WTC11 (cell line): ENCODE results near the gene DCD. TPM values are rescaled to one million over a fixed set of nuclear protein-coding genes. Genes with fewer than 3 reads are reported as not detected.

Experiments used
- ATAC-seq: fragments of 200-7000 bp; cut with Tn5 transposase; 2 replicates; pipeline ENCODE4 v1.10.0; 2021; ENCODE audit warnings: mild to moderate bottlenecking, moderate library complexity
- CTCF ChIA-PET: fragments of 300-600 bp; sonication (Branson Sonifier 250); formaldehyde crosslinking; loops from one replicate; lab custom pipeline; 2021; ENCODE audit warnings: antibody characterized with exemption; lab: Charles Lee
- POLR2A ChIA-PET: fragments of 350-600 bp; sonication (Branson Sonifier 250); formaldehyde crosslinking; loops from one replicate; lab custom pipeline; 2021; ENCODE audit warnings: antibody characterized with exemption; lab: Charles Lee
- DNase-seq: peaks from one replicate; pipeline ENCODE4 v3.0.0; 2021; ENCODE audit warnings: low spot score
- H3K27ac Mint-ChIP-seq: 2 replicates; pipeline ENCODE4 v1.8.0; 2021; ENCODE audit warnings: mixed read lengths
- H3K27me3 Mint-ChIP-seq: 2 replicates; pipeline ENCODE4 v1.8.0; 2021; ENCODE audit warnings: low read depth, mild to moderate bottlenecking, moderate library complexity, mixed read lengths
- H3K36me3 Mint-ChIP-seq: 2 replicates; pipeline ENCODE4 v1.8.0; 2021; ENCODE audit warnings: mixed read lengths
- H3K4me1 Mint-ChIP-seq: 2 replicates; pipeline ENCODE4 v1.8.0; 2022; ENCODE audit warnings: mixed read lengths
- H3K4me3 Mint-ChIP-seq: 2 replicates; pipeline ENCODE4 v1.8.0; 2021; ENCODE audit warnings: mild to moderate bottlenecking, moderate library complexity, mixed read lengths
- H3K9me3 Mint-ChIP-seq: 2 replicates; pipeline ENCODE4 v1.8.0; 2021; ENCODE audit warnings: mixed read lengths
- AFF4 ChIP-seq: sonication (generic); formaldehyde crosslinking; IDR thresholded peaks from 2 replicates; pipeline ENCODE4 v1.8.1; 2023; ENCODE audit warnings: mild to moderate bottlenecking, missing genetic modification reagents, borderline replicate concordance
- FOXP1 ChIP-seq: sonication (generic); formaldehyde crosslinking; IDR thresholded peaks from 2 replicates; pipeline ENCODE4 v1.8.0; 2022; ENCODE audit warnings: missing genetic modification reagents, mild to moderate bottlenecking, moderate library complexity, borderline replicate concordance
- GTF2I ChIP-seq: fragments of 250-450 bp; sonication (Bioruptor Pico); conservative IDR thresholded peaks from 2 replicates; pipeline ENCODE4 v1.4.0; 2021; ENCODE audit warnings: mild to moderate bottlenecking
- NFE2L1 ChIP-seq: sonication (generic); formaldehyde crosslinking; IDR thresholded peaks from 2 replicates; pipeline ENCODE4 v1.8.1; 2023; ENCODE audit warnings: missing genetic modification reagents
- SMAD3 ChIP-seq: sonication (generic); formaldehyde crosslinking; IDR thresholded peaks from 2 replicates; pipeline ENCODE4 v1.8.0; 2022; ENCODE audit warnings: missing genetic modification reagents, mild to moderate bottlenecking, borderline replicate concordance
- SP1 ChIP-seq: sonication (generic); formaldehyde crosslinking; conservative IDR thresholded peaks from 2 replicates; pipeline ENCODE4 v1.8.1; 2022; ENCODE audit warnings: missing genetic modification reagents
- TEAD1 ChIP-seq: sonication (generic); formaldehyde crosslinking; IDR thresholded peaks from 2 replicates; pipeline ENCODE4 v1.8.0; 2022; ENCODE audit warnings: mild to moderate bottlenecking, missing genetic modification reagents
- TEAD4 ChIP-seq: sonication (generic); formaldehyde crosslinking; IDR thresholded peaks from 2 replicates; pipeline ENCODE4 v1.8.0; 2022; ENCODE audit warnings: mild to moderate bottlenecking, missing genetic modification reagents
- TP53 ChIP-seq: sonication (generic); formaldehyde crosslinking; IDR thresholded peaks from 2 replicates; pipeline ENCODE4 v1.8.1; 2023; ENCODE audit warnings: mild to moderate bottlenecking, missing genetic modification reagents
- ZNF317 ChIP-seq: sonication (generic); formaldehyde crosslinking; IDR thresholded peaks from 2 replicates; pipeline ENCODE4 v1.8.1; 2023; ENCODE audit warnings: low read depth, mild to moderate bottlenecking, moderate library complexity, missing genetic modification reagents, borderline replicate concordance
- ZNF416 ChIP-seq: fragments of 250-450 bp; sonication (Bioruptor Pico); IDR thresholded peaks from 2 replicates; pipeline ENCODE4 v1.9.0; 2021; ENCODE audit warnings: mild to moderate bottlenecking, inconsistent platforms
- ZNF671 ChIP-seq: fragments of 250-450 bp; sonication (Bioruptor Pico); IDR thresholded peaks from 2 replicates; pipeline ENCODE4 v1.8.0; 2021; ENCODE audit warnings: mild to moderate bottlenecking
- ZSCAN18 ChIP-seq: fragments of 250-450 bp; sonication (Bioruptor Pico); IDR thresholded peaks from 2 replicates; pipeline ENCODE4 v2.1.2; 2022; ENCODE audit warnings: mild to moderate bottlenecking, moderate library complexity
- total RNA-seq: library from RNA; stranded (reverse); gene quantifications from 3 replicates; pipeline ENCODE4 v1.2.3, GENCODE V29; 2021
- TF ChIP-seq, protein P1 (sequence below): sonication (generic); formaldehyde crosslinking; IDR thresholded peaks from 2 replicates; pipeline ENCODE4 v1.8.0; 2023; ENCODE audit warnings: missing genetic modification reagents, mild to moderate bottlenecking, borderline replicate concordance
- TF ChIP-seq, protein P2 (sequence below): sonication (generic); formaldehyde crosslinking; IDR thresholded peaks from 2 replicates; pipeline ENCODE4 v1.8.1; 2022; ENCODE audit warnings: low read depth, mild to moderate bottlenecking, moderate library complexity, missing genetic modification reagents, borderline replicate concordance
- TF ChIP-seq, protein P3 (sequence below): sonication (generic); formaldehyde crosslinking; IDR thresholded peaks from 2 replicates; pipeline ENCODE4 v1.8.1; 2023; ENCODE audit warnings: mild to moderate bottlenecking, missing genetic modification reagents, moderate library complexity
- TF ChIP-seq, protein P4 (sequence below): sonication (generic); formaldehyde crosslinking; IDR thresholded peaks from 2 replicates; pipeline ENCODE4 v1.8.1; 2023; ENCODE audit warnings: mild to moderate bottlenecking, missing genetic modification reagents, moderate library complexity
- TF ChIP-seq, protein P5 (sequence below): fragments of 250-450 bp; sonication (Bioruptor Pico); IDR thresholded peaks from 2 replicates; pipeline ENCODE4 v1.9.0; 2021; ENCODE audit warnings: mild to moderate bottlenecking, borderline replicate concordance

The DCD gene
- total RNA-seq, 1 experiment from 2014 or later = not detected

DNA sequence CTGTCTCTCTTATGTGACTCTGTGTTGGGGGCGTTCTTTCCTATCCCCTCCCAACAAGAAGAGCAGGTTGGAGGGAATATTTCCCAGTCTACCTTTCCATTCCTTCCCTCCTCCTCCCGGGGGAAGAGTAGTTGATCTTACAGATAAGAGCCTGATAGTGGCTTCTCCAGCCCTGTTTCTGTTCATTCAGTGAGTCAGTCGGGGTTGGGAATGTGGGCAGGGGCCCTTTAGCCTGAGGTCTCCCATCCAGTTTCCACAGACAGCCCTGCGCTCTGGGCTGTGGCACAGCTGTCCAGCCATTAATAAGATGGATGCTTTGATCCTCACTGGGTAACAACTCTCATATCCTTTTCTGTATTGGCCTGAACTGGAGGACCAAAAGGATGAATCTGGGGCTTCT, 41.6 kb downstream of the DCD start:
- Mint-ChIP-seq H3K27ac (no peak overlapping the region), H3K4me1 (peaks cover 4% of the 10 kb centered on the region; the same call in 1 of the 2 replicates), H3K36me3 (no peaks in the 10 kb centered on the region), H3K4me3 (no peak overlapping the region), H3K9me3 (no peaks in the 10 kb centered on the region), H3K27me3 (peaks cover 55% of the 10 kb centered on the region)
- POLR2A ChIA-PET = no interaction called here
- ATAC-seq = no peak
- CTCF ChIA-PET = interaction anchor here (0.8 to 2.3 kb wide), 7 partner anchors 10 to 80 kb away, joined by 3 to 12 read pairs (median 4); partner anchors contain the start of gene PDE1B
- no peak for DNase-seq
- TF ChIP-seq, protein P1, sequence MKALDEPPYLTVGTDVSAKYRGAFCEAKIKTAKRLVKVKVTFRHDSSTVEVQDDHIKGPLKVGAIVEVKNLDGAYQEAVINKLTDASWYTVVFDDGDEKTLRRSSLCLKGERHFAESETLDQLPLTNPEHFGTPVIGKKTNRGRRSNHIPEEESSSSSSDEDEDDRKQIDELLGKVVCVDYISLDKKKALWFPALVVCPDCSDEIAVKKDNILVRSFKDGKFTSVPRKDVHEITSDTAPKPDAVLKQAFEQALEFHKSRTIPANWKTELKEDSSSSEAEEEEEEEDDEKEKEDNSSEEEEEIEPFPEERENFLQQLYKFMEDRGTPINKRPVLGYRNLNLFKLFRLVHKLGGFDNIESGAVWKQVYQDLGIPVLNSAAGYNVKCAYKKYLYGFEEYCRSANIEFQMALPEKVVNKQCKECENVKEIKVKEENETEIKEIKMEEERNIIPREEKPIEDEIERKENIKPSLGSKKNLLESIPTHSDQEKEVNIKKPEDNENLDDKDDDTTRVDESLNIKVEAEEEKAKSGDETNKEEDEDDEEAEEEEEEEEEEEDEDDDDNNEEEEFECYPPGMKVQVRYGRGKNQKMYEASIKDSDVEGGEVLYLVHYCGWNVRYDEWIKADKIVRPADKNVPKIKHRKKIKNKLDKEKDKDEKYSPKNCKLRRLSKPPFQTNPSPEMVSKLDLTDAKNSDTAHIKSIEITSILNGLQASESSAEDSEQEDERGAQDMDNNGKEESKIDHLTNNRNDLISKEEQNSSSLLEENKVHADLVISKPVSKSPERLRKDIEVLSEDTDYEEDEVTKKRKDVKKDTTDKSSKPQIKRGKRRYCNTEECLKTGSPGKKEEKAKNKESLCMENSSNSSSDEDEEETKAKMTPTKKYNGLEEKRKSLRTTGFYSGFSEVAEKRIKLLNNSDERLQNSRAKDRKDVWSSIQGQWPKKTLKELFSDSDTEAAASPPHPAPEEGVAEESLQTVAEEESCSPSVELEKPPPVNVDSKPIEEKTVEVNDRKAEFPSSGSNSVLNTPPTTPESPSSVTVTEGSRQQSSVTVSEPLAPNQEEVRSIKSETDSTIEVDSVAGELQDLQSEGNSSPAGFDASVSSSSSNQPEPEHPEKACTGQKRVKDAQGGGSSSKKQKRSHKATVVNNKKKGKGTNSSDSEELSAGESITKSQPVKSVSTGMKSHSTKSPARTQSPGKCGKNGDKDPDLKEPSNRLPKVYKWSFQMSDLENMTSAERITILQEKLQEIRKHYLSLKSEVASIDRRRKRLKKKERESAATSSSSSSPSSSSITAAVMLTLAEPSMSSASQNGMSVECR = no peak
- TF ChIP-seq NFE2L1 (no peak), ZNF671 (CRISPR knock-in tag) (no peak), ZNF416 (CRISPR knock-in tag) (no peak), AFF4 (CRISPR knock-in tag) (no peak), GTF2I (no peak), ZSCAN18 (no peak), TEAD1 (no peak), TEAD4 (no peak), SP1 (no peak), SMAD3 (CRISPR knock-in tag) (no peak), ZNF317 (no peak), TP53 (CRISPR knock-in tag) (no peak), FOXP1 (CRISPR knock-in tag) (no peak)
- TF ChIP-seq, protein P2, sequence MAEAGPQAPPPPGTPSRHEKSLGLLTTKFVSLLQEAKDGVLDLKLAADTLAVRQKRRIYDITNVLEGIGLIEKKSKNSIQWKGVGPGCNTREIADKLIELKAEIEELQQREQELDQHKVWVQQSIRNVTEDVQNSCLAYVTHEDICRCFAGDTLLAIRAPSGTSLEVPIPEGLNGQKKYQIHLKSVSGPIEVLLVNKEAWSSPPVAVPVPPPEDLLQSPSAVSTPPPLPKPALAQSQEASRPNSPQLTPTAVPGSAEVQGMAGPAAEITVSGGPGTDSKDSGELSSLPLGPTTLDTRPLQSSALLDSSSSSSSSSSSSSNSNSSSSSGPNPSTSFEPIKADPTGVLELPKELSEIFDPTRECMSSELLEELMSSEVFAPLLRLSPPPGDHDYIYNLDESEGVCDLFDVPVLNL = no peak
- TF ChIP-seq, protein P3, sequence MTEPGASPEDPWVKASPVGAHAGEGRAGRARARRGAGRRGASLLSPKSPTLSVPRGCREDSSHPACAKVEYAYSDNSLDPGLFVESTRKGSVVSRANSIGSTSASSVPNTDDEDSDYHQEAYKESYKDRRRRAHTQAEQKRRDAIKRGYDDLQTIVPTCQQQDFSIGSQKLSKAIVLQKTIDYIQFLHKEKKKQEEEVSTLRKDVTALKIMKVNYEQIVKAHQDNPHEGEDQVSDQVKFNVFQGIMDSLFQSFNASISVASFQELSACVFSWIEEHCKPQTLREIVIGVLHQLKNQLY = no peak
- TF ChIP-seq, protein P4, sequence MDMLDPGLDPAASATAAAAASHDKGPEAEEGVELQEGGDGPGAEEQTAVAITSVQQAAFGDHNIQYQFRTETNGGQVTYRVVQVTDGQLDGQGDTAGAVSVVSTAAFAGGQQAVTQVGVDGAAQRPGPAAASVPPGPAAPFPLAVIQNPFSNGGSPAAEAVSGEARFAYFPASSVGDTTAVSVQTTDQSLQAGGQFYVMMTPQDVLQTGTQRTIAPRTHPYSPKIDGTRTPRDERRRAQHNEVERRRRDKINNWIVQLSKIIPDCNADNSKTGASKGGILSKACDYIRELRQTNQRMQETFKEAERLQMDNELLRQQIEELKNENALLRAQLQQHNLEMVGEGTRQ (CRISPR knock-in tag) = no peak
- TF ChIP-seq, protein P5, sequence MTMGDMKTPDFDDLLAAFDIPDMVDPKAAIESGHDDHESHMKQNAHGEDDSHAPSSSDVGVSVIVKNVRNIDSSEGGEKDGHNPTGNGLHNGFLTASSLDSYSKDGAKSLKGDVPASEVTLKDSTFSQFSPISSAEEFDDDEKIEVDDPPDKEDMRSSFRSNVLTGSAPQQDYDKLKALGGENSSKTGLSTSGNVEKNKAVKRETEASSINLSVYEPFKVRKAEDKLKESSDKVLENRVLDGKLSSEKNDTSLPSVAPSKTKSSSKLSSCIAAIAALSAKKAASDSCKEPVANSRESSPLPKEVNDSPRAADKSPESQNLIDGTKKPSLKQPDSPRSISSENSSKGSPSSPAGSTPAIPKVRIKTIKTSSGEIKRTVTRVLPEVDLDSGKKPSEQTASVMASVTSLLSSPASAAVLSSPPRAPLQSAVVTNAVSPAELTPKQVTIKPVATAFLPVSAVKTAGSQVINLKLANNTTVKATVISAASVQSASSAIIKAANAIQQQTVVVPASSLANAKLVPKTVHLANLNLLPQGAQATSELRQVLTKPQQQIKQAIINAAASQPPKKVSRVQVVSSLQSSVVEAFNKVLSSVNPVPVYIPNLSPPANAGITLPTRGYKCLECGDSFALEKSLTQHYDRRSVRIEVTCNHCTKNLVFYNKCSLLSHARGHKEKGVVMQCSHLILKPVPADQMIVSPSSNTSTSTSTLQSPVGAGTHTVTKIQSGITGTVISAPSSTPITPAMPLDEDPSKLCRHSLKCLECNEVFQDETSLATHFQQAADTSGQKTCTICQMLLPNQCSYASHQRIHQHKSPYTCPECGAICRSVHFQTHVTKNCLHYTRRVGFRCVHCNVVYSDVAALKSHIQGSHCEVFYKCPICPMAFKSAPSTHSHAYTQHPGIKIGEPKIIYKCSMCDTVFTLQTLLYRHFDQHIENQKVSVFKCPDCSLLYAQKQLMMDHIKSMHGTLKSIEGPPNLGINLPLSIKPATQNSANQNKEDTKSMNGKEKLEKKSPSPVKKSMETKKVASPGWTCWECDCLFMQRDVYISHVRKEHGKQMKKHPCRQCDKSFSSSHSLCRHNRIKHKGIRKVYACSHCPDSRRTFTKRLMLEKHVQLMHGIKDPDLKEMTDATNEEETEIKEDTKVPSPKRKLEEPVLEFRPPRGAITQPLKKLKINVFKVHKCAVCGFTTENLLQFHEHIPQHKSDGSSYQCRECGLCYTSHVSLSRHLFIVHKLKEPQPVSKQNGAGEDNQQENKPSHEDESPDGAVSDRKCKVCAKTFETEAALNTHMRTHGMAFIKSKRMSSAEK = no peak
